Measurements from ENCODE around the gene ADAMTS2.

ADAMTS2 gene

GRCh38 chr5:179131886-179132585 lies 213.2 kb downstream of the ADAMTS2 start:
- H3K27ac ChIP-seq = no peak overlapping the region
- no peak for TF ChIP-seq ZFX (IDR thresholded peaks at IDR 0.05)
- no peak for TF ChIP-seq CTCF (conservative IDR thresholded peaks at IDR 0.05)

- no peak for TF ChIP-seq ZFX (IDR thresholded peaks at IDR 0.05)
- TF ChIP-seq CTCF (conservative IDR thresholded peaks at IDR 0.05) = no peak
- no peak overlapping the region for H3K27ac ChIP-seq
Observed at GRCh38 chr5:179131321-179131835, 213.9 kb downstream of the ADAMTS2 start.

GRCh38 chr5:179130101-179130681 lies 215.1 kb downstream of the ADAMTS2 start:
- no peak overlapping the region for H3K27ac ChIP-seq

GRCh38 chr5:179129607-179130071 lies 215.6 kb downstream of the ADAMTS2 start:
- TF ChIP-seq CTCF (conservative IDR thresholded peaks at IDR 0.05) = no peak
- no peak for TF ChIP-seq ZFX (IDR thresholded peaks at IDR 0.05)

More at GRCh38 chr5:179130101-179130681, 215.1 kb downstream of the ADAMTS2 start:
- TF ChIP-seq ZFX (IDR thresholded peaks at IDR 0.05) = no peak

GRCh38 chr5:179128976-179129375 lies 216.3 kb downstream of the ADAMTS2 start:
- no peak for TF ChIP-seq CTCF (conservative IDR thresholded peaks at IDR 0.05)
- no peak for TF ChIP-seq ZFX (IDR thresholded peaks at IDR 0.05)
- H3K27ac ChIP-seq = no peak overlapping the region

More at GRCh38 chr5:179129607-179130071, 215.6 kb downstream of the ADAMTS2 start:
- no peak overlapping the region for H3K27ac ChIP-seq

GRCh38 chr5:179128041-179128365 lies 217.3 kb downstream of the ADAMTS2 start:
- H3K27ac ChIP-seq = no peak overlapping the region
- TF ChIP-seq CTCF (conservative IDR thresholded peaks at IDR 0.05) (no peak), ZFX (IDR thresholded peaks at IDR 0.05) (no peak)

GRCh38 chr5:179127136-179128040 lies 217.9 kb downstream of the ADAMTS2 start:
- no peak overlapping the region for H3K27ac ChIP-seq
- TF ChIP-seq CTCF (conservative IDR thresholded peaks at IDR 0.05) (no peak), ZFX (IDR thresholded peaks at IDR 0.05) (no peak)
